GM19324 (cell line): ENCODE measurements around the gene MEN1.

Experiments used
- ATAC-seq: cut with Tn5 transposase; IDR thresholded peaks from one replicate; pipeline ENCODE4 v1.9.1; 2021; ENCODE audit warnings: mild to moderate bottlenecking, moderate library complexity; ENCODE audit not compliant: unreplicated experiment, low FRiP score

The MEN1 gene

DNA sequence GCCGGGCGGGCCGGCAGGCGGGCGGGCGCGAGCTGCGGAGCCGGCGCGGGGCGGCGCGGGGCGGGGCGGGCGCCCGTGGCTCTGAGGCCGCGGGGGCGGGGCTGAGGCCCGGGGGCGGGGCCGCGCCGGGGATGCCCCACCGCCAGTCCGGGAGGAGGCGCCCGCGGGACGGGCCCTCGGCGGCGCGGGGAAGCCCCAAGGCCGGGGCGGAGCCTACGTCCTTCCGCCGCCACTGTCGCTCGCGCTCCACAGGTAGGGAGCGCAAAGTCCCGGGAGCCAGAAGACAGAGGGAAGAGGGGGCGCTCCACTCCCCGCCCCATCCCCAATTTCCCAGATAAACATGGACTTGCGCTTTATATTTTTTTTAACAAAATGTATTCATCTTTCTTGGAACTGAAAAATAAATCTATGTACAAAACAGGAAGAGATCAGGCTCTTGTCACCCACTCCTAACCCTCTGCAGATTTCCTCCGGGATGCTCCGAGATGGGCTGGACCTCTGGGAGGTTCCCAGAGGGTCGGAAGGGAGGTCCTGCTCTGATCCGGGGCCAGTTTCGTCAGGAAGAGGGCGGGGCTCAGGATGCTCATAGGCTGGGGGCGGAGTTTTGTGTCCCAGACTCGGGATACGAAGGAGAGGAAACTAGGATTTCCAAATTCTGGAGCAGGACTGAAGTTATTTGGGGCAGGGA, 7.0 kb downstream of the MEN1 start, which contains the start of gene MAP4K2:
Gene MAP4K2 (minus strand): TSS at position 57 of the 688 bp plus-strand sequence. CDS start 65 bp downstream, outside the sequence.
- peak; percentile 75 for ATAC-seq

DNA sequence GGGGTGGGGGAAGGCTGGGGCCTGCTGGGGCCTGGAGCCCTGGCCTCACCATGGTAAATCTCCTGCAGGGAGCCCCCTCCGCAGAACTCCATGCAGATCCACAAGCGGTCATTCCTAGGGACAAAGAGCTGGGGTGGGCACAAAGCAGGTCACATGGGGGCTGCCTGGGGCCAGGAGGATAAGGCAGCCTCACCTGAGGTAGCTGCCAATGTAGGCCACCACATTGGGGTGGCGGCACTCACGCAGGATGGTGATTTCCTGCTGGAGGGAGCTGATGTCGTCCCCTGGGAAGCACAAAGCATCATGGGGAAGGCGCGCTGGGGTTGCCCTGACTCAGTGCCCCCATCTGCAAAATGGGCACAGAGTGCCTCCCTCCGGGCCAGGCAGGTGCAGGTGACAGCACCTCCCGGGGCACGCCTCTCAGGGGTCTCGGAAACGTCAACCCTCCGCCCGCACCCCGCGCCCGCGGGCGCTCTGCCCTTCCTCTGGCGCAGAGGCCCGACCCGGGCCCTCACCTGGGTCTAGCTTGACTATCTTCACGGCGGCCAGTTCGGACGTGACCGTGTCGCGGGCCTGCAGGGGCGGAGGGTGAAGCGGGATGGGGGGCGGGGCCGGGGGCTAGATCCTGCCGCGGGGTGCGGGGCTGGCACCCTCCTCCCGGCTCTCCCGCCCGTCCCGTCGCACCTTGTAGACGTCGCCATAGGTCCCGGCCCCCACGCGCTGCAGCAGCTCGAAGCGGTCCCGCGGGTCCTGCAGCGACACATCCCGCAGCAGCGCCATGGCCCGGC, 7.8 kb downstream of the MEN1 start:
- ATAC-seq, result peak; percentile 36

DNA sequence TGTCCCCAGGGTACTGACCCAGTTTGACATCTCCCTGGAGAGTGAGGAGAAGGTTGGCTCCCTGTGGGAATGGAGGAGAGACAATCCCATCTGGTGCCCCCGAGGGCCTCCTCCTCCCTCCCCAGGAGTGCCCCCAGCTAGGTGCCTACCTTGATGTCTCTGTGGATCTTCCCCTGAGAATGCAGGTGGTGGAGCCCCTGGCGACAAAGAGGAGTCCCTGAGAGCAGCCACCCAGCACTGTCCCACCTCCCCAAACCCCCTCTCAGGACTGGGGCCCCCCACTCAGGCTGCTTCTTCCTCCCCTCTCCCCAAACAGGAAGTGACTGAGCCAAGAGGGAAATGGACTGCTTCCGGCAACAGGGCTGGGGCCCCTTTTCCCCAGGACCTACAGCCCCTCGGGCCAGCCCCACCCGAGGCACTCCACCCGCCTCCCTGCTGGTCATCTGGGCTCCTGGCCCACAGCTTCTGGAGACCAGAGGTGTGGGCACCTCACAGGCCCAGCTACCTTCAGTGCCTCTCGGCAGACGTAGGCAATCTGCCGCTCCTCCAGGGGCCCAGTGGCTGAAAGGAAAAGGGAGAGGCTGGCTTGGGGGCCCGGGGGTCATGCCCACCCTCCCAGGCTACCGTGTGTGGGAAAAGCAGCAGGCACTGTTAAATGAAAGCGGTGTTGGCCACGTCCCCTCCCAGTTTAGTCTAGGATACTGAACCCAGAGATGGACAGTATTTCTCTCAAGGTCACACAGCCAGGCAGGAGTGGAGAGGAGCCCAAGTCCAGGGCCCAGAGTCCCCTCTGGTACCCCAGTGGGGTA, 8.6 kb downstream of the MEN1 start:
- no peak for ATAC-seq

DNA sequence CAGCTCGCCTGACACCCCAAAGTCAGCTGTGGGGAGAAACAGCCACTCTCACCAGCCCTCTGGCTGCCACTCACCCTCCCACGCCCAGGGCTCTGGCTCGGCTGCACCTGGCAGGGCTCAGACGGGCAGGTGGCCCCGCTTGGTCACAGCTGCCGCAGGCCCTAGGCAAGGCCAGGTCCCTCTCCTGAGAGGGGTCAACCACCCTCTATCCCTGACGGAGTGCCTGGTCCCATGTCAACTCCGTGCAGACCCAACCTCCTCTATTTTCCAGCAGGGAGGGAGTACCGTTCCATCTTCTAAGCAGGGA, 9.2 kb downstream of the MEN1 start:
- no peak for ATAC-seq

DNA sequence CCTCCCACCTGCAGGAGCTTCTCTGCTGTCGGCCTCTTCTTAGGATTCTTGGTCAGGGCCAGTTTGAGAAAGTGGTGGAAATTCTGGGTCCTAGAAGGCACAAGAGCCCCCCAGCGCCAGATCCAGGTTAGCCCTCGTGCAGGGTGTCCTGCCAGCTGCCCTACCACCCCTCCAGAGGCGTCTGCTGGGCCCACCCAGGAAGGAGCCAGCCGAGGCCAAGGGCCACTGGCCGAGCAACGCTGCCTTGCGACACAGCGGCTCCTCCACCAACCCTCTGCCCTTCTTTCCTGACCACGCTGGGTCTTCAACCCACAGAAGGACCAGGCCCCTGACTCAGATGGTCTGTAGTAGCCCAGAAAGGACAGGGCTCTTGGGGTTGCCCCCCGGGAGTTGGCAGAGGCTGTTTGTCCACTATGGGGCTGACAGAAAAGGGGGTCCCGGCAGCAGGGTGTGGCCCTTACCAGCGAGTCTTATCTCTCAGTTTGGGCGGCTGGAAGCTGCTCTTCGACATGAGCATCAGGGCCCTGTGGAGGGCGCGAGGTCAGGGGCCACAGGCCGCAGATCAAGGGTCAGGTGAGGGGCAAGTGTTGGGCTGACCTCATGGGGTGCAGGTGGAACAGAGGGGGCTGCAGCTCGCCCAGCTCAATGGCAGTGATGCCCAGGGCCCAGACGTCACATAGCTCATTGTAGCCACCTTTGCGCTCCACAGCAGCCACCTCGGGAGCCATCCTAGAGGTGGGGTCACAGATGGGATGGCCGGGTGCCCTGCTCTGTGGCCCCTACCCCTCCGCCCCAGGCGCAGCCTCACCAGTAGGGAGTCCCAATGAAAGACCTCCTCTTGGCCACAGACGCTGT, 9.8 kb downstream of the MEN1 start:
- ATAC-seq, result no peak

DNA sequence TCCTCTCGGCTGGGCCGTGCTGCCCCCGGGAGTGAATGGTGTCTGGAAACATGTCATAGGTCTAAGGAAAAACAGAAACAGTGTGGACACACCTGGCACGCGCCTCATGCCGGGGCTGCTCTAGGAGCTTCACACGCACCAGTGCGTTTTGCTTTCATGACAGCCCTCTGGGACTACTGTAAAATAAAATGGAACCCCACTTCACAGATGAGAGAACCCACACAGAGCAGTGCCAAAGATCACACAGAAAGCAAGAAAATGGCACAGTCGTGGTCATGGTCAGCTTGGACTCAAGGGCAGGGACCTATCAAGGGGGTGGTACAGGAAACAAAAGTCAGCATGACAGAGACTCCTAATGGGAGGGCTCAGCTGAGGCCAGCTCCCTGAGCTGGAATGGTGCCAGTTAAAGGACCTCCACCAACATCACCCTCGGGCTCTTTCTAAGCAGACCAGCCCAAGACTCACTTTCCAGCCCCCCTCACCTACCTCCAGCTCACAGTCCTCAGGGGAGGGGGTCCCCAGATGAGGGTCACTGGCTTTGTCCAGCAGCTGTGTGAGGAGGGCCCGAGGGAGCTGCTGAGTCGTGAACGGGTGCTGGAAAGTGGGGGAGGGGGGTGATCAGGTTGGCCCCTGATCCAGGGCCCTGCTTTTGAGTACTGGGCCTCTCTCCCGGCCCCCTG, 10.6 kb downstream of the MEN1 start:
- ATAC-seq, result no peak

DNA sequence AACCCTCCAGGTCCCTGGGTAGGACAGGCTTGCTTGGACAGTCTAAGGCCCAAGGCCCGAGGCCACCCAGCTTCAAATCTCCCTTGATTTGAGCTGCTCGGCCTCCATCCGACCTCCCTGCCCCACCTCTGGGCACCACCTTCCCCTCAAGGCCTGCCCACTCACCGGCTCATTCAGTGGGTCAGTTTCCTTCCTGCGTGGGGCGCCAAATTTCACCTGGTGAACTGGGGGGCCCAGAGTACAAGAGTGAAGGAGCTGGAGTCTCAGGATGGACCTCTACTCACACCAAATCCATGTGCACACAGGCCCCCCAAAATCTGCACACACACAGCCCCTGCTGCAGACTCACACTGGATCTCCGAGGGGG, 11.1 kb downstream of the MEN1 start:
- no peak for ATAC-seq

DNA sequence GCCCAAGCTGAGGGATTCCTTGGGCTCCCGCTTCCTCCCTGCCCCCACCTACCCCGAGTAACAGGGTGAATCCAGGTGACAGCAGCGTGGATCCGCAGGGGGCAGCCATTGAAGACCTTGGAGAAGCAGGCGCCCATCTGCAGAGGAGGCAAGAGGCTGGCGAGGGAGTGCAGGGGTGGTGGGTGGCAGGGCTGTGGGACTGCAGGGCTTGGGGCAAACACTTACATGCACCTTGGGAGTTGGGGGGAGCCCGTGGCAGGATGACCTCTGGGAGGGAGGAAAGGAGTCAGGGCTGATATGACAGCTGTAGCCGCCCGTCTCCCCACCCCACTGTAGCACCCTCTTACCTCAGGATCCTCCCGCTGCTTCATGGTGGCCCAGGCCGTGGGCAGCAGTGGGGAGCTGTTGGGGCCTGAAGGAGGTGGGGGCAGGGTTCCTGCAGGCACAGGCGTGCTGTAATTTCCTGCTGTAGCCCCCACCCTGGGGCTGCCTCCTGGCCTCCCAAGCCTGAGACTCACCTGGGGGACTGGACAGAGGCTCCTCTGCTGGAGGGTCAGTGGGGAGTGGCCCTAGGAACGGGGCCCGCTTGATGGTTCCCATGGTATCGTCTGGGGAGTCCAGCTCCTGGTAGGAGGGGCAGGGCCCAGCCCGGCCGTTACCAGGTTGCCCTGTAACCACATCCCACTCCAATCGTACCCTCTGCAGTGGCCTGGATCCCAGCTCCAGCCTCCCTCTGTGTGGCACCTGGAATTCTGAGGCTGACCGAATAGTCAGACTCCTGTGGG, 13.4 kb downstream of the MEN1 start:
- no peak for ATAC-seq

DNA sequence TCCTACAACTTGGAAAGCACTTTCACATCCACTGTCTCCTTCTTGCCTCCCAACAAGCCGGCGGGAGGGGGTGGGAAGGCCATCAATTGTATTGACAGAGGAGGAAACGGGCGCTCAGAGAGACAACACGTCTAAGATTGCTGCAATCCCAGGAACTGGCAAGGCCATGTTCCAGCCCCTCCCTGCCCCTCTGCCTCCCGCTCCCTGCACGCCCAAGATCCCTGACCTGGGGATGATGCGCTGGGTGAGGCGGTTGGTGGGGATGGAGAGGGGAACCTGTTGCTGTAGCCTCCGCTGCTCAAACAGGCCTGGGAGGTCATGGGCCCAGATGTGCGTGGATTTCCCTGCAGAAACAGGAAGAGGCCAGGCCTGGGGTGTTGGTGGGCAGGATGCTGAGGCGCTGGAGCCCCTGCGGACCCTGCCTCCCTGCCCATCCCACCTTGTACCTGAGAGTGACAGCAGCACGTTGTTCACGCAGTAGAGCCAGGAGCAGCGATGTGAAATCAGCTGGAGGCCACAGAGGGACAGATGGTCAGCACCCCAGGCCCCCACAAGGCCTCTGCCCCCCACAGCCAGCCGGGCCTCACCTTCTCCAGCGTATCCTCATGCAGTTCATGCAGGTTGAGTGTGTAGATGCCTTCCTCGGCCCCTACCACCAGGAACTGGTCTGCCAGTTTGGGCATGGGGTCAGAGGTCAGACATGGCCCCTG, 14.1 kb downstream of the MEN1 start:
- no peak for ATAC-seq

DNA sequence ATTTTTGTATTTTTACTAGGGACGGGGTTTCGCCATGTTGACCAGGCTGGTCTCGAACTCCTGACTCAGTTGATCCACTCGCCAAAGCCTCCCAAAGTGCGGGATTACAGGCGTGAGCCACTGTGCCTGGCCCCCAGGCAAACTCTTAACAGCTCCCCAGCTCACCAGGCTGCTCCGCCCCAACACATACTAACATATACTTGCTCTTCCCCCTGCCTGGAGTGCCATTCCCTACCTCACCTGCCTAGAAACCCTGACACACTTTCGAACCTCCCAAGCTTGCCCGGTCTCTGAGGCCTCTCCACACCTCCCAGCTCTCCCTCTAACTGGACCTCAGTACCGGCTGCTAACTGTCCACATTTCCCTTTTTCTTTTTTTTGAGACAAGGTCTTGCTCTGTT, 15.8 kb downstream of the MEN1 start:
- ATAC-seq, result no peak

DNA sequence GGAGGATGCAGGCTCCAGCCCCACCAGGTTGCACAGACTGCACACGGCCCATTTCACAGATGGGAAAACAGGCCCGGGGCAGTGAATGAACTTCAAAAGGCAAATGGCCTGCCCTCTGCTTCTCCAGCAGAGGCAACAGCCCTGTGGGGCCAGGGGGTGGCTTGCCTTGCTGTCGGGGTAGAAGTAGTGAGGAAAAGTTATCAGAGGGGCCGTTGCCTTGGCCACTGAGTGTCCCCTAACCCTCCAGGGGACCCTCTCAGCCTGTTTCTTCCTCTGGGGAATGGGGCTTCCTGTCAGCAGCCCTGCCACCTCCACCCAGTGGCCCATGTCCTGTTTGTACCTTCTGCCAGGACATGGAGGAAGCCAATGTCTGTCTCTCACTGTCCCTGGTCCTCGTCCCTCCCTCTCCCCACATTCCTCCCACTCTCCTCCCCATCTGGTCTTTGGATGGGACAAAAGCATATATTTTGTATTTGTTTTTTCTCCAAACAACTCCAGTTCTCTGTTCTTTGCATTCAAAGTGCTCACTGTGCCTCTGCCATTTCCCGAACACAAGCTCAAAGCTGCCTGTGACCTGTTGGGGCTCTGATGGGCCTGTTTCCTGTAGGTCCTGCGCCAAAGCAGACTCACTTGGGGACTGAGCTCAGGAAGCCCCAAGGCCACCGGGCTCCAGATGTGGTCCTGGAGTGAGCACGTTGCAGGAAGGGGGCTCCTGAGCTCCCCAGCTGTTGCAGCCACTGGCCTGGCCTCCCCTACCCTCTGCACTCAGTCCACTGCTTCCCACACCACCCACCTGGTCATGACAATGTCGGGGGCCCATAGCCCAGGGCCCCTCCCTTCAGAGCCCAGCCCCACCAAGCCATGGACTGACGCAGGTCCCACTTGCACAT, 16.8 kb downstream of the MEN1 start:
- no peak for ATAC-seq

DNA sequence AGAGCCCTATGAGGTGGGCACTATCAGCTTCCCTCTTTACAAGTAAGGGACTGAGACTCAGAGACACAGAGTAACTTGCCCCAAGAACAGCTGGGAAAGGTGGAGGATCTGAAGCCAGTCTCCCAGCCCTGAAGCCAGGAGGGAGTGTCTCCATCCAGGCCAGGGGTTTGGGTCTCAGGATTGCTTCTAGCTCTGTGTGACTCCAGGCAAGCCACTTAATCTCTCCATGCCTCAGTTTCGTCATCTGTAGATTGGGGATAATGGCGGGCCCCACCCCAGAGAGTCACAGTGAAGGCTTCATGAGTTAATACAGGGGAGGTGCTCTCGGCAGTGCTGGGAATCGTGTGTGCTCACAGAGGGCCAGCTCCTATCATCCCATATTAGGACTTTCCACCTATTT, 17.9 kb downstream of the MEN1 start:
- no peak for ATAC-seq

DNA sequence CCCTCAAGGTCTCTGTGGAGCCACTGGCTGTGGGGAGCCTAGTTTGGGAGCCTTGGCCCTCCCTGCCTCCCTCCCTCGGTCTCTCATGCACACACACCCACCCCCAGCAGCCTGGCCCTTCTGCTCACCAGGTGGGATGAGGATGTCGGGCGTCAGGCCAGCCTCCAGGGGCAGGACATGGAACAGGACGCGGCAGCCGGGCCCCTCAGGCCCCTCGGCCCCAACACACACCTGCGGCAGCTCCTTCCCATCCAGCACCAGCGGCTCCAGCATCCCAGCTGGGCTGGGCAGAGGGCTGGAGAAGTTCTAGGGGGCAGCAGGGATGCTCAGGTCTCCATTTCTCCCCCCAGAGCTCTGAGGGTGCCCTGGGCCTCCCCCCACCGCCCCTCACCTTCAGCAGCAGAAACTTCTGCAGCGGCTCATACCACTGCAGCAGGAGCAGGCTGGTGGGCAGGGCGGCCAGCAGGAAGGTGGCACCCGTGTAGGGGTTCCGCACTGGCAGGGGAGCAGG, 18.5 kb downstream of the MEN1 start:
- no peak for ATAC-seq

DNA sequence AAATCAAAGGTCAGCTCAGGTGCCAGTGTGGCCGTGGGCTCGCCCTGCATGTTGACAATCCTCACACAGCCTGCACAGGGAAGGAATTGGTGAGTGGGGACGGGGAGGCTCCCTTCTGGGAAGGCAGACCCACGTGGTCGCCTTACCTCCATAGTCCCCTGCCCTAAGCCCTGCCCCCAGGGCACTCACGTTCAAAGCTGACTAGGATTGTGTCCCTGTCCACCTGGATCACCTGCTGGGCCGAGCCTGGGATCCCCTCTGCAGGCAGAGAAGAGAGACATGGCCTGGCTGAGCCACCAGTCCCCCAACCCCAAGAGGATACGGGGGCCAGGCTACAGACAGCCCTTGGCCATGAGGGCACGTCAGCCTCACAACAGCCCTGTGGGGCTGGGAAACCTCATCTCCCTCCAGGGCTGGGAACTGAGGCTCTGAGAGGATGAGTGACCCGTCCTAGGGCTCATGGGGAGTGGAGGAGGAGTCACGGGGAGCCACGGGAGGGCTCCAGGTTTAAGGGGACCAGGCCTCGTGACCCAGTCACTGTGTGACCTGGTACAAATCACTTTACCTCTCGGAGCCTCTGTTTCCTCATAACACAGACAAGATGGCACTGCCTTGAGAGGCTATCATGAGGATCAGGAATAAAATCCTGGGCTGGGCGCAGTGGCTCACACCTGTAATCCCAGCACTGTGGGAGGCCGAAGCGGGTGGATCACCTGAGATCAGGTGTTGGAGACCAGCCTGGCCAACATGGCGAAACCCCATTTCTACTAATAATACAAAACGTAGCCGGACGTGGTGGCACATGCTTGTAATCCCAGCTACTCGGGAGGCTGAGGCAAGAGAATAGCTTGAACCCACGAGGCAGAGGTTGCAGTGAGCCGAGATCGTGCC, 19.9 kb downstream of the MEN1 start:
- no peak for ATAC-seq

DNA sequence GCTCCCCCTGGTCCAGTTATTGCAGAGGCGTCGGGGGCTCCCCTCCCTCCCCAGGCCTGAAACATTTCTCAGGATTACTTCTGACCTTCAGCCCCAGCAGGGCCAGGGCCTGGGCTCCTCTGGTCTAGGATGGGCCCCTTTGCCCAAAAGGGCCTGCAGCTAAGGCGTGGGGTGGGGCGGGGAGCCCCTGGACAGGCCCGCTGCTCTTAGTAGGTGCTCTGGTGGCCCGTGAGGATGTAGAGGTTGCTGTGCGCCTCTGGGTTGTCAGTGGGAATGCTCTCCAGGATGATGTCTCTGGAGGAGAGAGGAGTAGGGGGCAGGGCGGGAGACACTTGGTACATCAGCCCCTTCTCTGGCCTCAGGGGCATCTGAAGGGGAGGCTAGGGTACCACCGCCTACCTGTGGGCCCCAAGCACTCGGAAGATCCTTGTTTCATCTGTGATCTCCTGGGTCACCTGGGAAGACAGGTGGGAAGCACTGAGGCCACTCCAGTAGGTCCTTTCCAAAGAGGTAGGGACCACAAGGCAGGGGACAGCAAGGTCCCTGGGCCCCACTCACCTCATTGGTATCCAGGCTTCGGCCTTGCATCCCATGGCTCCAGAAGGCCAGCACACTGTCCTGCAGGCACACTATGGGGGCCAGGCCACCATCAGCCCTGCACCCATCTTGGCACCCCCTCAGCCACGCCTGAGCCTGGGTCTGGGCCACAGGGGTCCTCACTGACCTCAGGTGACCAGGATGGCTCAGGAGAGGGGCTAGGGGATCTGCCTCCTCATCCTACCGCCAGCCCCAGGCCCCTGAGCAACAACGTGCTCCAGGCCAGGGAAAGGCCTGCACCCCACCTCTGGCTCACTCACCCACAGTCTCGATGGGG, 20.8 kb downstream of the MEN1 start:
- no peak for ATAC-seq
